Fibroblast of villous mesenchyme (primary cell): ENCODE results near the gene ZFYVE16. TPM values are rescaled to one million over a fixed set of nuclear protein-coding genes. Genes with fewer than 3 reads are reported as not detected.
"Not testable (repeated sequence)": the region's sequence is repeated elsewhere in the genome, so short reads cannot be mapped to it uniquely, and the experiment has no call there.

Experiments used
- DNase-seq: peaks from one replicate; pipeline ENCODE4 v3.0.0-alpha.2; 2010; ENCODE audit warnings: low read depth
- H3K4me3 ChIP-seq: 2 replicates; pipeline ENCODE4 v1.5.1; 2011; ENCODE audit warnings: low read depth, mild to moderate bottlenecking, low read length
- total RNA-seq: library from RNA; depleted of rRNA; stranded (reverse); fragments of >200 nt; gene quantifications from 2 replicates; pipeline ENCODE4 v1.2.3, GENCODE V29; 2012
- TF ChIP-seq, protein P1 (sequence below): IDR thresholded peaks from 2 replicates; pipeline ENCODE4 v1.5.1; 2012; ENCODE audit warnings: low read depth, mild to moderate bottlenecking, low read length; ENCODE audit not compliant: insufficient read depth

Gene ZFYVE16
- total RNA-seq, 1 donor: 40.6 TPM

DNA sequence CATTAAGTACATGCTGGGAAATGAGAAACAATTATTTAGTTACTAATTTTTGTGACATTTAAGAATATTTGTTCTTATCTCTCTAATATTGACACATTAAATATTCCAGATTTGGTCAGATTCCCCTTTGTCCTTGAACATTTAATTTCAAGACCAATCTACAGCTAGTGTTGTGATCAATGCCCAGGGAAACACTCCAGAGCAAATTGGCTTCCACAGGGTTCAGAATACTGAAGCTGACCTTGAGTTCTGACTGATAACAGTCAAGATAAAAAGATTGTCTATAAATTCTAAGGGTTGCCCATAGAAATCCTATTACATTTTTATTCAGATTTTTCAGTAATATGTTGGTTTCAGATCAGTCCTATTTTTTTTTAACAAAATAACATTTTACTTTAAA lies 31.3 kb downstream of the ZFYVE16 start:
- TF ChIP-seq, protein P1, sequence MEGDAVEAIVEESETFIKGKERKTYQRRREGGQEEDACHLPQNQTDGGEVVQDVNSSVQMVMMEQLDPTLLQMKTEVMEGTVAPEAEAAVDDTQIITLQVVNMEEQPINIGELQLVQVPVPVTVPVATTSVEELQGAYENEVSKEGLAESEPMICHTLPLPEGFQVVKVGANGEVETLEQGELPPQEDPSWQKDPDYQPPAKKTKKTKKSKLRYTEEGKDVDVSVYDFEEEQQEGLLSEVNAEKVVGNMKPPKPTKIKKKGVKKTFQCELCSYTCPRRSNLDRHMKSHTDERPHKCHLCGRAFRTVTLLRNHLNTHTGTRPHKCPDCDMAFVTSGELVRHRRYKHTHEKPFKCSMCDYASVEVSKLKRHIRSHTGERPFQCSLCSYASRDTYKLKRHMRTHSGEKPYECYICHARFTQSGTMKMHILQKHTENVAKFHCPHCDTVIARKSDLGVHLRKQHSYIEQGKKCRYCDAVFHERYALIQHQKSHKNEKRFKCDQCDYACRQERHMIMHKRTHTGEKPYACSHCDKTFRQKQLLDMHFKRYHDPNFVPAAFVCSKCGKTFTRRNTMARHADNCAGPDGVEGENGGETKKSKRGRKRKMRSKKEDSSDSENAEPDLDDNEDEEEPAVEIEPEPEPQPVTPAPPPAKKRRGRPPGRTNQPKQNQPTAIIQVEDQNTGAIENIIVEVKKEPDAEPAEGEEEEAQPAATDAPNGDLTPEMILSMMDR: no peak
- DNase-seq: no peak
- no peak overlapping the region for H3K4me3 ChIP-seq

DNA sequence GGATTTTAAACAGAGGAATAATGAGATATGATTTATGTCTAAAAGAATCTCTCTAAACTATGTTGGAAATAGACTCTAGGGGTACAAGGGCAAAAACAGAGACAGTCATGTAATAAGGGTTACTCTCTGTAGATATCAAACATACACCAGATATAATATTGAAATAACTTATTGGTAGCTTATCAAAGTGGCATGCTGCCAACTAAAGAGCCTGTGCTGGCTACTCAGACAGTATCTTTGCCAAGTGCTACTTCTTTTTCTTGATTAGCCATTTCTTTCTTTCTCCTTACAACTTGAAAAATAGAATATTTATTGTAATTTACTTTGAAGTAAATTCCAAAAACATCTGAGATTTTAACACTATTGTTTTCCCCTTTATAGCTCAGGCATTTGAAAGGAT lies 34.9 kb downstream of the ZFYVE16 start:
- no peak overlapping the region for H3K4me3 ChIP-seq
- TF ChIP-seq, protein P1: no peak
- no peak for DNase-seq

DNA sequence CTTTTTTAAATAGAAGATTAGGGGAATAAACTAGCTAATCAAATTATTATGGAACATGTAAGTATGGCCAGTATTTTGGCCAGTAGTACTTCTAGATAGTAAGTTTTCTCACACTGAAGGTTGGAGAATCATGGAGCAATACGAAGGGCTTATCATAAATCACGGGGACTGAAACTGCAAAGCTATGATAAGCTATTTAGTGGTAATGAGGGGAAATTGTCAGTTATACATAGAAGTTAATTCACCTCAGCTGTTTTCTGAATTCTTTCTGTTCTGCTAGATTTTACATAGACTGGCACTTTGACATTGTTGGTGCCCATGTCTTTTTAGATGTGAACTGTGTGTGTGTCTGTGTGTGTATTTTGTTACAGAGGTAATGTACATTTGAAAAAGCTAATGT lies 45.5 kb downstream of the ZFYVE16 start:
- DNase-seq: no peak

DNA sequence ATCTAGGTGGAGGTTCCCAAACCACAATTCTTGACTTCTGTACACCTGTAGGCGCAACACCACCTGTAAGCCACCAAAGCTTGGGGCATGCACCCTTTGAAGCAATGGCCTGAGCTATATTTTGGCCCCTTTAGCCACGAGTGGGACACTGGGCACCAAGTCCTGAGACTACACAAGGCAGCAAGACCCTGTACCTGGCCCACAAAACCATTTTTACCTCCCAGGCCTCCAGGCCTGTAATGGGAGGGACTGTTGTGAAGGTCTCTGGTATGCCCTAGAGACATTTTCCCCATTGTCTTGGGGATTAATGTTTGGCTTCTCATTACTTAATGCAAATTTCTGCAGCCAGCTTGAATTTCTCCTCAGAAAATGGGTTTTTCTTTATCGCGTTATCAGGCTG lies 55.4 kb downstream of the ZFYVE16 start:
- TF ChIP-seq, protein P1: no peak
- DNase-seq: no peak
- H3K4me3 ChIP-seq: no peak overlapping the region

More for the DNA sequence above, 45.5 kb downstream of the ZFYVE16 start:
- TF ChIP-seq, protein P1: no peak
- no peak overlapping the region for H3K4me3 ChIP-seq

DNA sequence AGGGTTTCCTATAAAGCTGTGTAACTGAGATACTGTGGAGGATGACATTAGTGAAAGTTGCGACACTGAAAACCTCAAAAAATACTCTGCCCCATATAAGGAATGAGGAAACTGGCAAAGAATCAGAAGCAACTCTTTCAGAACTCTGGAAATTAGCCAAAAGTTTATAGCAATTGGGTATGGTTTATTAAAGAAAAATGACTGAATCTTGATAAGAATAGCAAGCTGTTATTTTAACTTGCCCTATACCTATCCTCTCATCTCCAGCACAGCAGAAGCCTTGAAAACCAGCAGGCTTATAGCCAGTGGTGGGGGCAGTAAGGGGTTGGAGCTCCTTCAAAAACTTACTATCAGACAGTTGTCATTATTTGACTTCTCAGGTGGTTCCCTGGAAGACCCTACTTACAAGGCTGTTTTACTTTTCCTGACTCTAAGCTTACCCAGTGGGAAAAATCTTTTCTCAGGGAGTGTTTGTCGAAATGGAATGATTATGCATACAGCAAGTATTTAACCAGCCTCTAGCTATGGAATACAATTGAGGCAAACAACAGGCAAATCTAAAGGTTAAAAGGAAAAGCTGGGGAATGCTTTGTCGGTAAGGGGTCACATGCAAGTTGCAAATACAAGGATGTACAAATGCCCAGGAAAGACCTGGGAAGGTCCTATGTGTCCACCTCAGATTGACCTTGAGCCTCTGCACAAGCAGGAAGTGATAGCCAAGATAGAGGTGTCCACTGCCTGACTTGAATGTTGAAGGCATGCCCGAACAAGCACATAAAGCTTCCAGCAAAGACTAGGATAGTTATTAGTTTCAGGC lies 59.0 kb downstream of the ZFYVE16 start:
- DNase-seq: peak; percentile 82
- no peak overlapping the region for H3K4me3 ChIP-seq
- TF ChIP-seq, protein P1: no peak

DNA sequence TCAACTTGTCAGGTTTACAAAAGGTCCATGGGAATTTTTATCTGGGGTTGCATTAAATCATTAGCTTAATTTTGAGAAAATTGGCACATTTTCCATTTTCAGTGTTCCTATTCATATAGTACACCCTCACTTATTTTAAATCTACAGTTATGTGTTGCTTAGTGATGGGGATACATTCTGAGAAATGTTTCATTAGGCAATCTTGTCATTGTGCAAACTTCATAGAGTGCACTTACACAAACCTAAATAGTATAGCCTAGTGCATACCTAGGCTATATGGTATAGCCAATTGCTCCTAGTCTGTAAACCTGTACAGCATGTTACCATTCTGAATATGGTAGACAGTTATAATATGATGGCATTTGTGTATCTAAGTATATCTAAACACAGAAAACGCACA lies 60.3 kb downstream of the ZFYVE16 start:
- TF ChIP-seq, protein P1: no peak
- no peak for DNase-seq
- H3K4me3 ChIP-seq: no peak overlapping the region

DNA sequence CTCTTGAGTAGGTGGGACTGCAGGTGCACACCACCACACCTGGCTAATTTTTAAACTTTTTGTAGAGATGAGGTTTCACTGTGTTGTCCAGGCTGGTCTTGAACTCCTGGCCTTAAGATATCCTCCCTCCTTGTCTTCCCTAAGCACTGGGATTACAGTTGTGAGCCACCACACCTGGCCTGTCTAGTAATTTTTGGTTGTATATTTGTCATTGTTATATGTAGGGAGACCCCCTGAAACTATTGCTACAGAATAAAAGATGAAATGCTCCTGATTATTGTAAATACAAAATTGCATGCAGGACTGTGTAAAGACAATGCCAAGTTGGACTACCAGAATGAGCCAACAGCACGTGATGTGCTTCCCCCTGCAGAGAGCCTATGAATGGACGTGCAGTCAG lies 62.8 kb downstream of the ZFYVE16 start:
- not testable (repeated sequence) for H3K4me3 ChIP-seq, DNase-seq
